ENCODE measurements around the gene SYNE3.
A peak's percentile ranks its signal among the peaks of the same experiment; 100 is the strongest.

SYNE3 gene

DNA sequence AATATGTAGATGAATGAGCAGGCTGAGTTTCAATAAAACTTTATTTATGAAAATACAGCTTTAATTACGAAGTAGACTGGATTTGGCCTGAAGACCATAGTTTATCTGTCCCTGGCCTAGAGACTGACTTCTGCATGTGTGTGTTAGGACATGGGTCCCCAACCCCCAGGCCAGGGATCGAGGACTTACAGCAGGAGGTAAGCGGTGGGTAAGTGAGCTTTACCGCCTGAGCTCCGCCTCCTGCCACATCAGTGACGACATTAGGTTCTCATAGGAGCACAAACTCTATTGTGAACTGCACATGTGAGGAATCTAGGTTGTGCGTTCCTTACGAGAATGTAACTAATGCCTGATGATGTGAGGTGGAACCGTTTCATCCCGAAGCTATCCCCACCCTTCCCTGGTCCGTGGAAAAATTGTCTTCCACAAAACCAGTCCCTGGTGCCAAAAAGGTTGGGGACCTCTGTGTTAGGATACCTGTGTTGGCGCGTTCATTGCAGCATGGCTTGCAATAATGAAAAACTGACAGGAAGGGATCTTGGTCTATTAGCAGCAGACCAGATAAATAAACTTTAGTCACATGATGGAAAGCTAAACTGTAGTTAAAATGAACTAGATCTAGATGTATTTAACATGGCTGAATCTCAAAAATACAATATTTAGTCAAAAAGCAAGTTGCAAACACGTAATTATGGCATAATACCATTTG, 22.5 kb upstream of the SYNE3 start:
- no peak for DNase-seq

DNA sequence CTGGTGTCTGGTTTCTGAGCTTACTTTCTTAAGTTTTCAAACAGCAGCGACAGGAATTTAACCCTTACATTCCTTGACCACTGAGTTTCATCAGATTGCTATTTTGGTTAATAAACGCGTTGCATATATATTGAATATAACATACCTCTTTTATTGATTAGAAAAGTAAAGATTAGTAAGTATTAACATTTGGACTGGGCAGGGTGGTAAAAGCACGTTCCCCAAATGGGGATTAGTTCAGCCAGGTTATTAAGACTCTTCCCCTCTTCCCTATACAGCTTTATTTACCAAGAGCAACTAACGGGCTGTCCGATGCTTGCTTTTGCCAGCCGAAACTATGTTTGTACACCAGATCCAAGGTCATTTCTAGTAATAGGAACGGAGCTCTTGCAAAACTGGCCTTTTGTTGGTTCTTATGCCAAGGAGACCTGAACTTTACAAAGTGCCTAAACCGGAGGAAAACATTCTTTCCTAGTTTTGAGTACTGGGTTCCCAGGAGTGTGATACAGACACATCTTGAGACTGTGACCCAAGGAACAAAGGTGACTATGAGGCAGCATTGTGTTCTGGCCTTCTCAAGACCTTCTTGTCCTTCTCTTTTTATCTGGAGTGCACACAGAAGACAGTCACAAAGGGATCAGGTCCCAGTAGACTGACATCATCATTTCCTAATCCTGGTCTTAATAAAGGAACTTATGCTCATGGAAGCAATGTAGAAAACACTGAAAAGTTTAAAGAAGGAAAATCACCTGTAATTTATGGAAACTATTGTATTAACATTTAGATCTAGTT, 21.0 kb upstream of the SYNE3 start:
- DNase-seq: peak in 2 of 4 experiments; percentile 31 to 39

DNA sequence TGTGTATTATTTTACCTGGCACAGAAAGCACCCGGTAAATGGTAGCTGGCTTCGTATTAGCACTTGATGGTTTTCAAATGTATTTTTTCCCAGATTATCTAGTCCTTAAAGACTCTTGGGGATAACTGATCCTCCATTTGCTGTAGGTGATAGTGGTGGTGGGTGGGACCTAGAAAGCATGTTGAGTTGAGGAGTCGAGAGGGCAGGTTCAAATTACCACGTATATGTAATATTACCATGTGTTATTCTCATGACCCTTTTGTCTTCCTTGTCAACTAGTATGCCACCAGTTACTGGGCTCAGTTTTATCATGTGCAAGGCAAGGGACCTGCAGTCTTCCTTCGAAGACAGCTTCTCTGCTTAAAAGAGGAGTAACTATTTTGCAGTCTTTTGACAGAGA, 20.2 kb upstream of the SYNE3 start:
- DNase-seq: no peak

DNA sequence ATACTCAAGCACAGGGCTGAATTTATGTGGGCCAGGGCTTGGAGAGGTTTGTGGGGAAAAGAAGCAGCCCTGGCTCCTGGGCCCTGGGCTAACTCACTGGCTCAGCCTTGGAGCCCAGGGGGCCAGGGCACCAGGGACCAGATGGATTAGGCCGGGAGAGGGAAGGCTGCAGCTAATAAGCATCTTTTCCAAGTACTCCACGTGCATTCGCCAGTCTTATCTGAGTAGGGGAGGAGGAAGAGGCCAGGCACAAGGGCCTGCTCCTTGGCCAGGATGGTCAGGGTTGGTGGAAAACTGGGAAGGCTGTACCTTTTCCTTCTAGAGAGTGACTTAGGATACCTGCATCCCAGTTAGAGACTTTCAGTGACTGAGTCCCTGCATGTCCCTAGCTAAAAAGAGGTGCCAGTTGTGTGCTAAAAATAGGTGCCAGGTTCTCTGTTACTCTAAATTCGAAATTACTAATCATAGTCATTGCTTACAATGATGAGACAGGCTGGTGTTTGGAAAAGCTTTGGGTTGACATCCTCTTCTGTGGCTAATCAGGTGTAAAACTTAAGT, 19.7 kb upstream of the SYNE3 start:
- no peak for DNase-seq

DNA sequence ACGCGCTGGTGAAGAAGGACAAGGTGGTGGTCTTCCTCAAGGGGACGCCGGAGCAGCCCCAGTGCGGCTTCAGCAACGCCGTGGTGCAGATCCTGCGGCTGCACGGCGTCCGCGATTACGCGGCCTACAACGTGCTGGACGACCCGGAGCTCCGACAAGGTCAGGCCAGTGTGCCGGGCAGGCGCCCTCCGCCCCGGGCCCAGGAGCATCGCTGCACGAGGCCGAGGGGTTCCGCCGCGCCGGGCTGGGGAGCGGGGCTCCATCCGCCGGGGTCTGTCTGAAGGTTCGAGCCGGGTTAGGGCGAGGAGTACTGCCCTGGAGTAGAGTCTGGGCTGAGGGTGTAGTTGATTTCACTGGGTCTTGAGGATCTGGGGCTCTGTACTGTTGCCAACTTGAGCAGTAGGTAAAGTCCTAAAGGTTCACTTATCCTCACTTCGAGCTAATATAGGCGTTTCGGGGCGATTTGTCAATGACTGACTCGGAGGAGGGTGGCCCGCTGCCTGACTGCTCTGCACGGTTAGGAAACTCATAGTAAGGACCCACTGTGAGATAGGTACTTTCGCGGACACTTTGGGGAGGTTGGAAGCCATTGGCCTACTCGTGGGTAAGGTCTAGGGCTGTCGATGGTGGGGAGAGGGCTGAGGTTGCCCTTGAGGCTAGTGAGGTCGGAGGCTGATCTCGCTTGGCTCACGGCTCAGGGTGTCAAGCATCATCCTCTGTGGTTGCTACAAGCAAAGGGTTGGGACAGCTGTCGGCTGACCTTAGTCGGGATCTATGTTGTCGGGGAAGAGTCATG, 19.0 kb upstream of the SYNE3 start:
- DNase-seq: peak in 3 of 4 experiments; percentile 25 to 48 (median 36)

DNA sequence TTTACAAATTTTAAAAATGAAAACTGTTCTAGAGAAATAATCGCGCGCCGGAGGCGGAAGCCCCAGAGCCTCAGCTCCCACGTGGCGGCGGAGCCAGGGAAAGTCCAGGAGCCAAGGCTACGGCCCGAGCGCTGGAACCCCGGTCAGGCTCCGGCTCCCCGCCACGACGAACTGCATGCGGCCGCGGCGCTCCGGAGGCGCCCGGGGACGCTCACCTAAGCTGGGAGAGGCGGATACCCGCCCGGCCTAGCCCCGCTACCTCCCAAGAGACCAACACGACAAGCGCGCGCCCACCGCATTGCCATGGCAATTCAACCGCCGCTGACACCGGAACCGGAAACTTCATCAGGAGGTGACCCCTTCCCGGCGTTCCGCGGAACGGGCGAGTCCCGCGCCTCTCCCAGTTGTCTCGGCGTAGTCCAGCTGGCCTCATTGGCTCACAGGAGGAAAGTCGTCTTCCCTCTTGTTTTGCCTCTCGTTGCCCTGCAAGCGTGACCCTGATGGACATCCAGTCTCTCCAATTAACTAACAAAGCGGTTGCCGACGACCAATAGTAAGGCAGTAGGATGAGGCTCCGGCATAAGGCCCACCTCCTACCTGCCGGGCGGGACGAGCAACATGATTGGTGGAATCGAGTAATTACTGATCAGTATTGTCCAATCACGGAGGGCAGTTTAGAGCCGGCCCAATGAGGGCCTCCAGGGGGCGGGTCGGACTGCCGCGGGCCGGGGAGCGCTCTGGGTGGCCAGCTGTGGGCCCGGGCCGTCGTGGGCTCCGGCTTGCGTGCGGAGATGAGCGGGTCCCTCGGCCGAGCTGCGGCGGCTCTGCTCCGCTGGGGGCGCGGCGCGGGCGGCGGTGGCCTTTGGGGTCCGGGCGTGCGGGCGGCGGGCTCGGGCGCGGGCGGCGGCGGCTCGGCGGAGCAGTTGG, 18.1 kb upstream of the SYNE3 start, which contains the start of gene GLRX5:
TSS of gene GLRX5 (plus strand) at position 752 of the 927 bp plus-strand sequence. CDS start at position 792, 40 bp downstream.
- peak; percentile 98 to 100 (median 98) for DNase-seq

DNA sequence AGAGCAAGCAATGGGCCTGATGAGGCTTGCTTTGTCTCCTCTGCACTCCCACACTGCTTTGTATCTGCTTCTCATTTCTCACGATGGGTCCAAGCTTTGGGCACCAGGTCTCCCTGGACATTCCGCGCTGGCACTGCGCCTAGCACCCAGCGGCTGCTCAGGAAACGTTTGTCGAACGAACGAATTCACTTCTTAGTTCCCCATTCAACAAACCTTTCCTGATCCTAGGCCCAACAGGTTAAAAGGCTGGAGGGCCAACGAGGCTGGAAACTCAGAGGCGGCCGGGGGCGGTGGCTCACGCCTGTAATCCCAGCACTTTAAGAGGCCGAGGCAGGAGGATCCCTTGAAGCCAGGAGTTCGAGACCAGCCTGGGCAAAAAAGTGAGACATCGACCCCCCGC, 17.4 kb upstream of the SYNE3 start:
- DNase-seq: peak; percentile 26 to 60 (median 46)

DNA sequence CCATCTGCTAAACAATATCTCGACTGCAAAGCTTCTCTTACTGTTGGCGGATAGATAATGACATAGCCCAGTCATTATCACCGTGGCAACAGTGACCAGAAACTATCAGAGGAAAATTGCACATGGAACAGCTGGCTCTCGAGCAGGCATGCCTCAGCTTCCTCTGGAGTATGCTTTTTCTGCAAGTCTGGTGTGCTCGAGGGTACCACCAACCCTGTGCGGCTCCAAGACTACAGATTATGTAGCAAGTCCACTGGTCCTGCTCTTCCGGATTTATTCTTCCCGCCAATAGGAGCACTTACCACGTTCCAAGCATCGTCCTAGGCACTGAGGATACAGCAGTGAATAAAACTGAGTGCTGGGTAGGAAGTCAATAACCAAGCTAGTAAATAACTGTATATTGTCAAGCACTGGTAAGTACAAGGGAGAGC, 17.0 kb upstream of the SYNE3 start:
- peak in 3 of 4 experiments; percentile 31 to 44 (median 42) for DNase-seq

DNA sequence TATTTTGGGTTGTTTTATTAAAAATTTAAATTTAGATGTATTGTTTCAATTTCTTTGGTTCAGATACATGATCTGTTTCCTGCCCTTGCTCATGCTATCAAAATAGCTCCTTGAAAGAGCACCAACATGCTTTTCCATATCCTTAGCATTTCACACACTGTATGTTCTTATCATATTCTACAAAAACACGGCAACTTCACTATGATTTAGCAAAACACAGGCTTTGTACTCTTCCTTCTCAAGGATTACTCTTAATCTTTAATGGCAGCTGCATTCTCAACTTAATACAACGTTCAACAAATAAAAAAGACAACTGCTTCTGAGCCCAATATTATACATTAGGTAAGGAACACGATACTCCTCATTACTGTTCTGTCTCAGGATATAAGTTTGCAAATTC, 15.5 kb upstream of the SYNE3 start:
- no peak for DNase-seq

DNA sequence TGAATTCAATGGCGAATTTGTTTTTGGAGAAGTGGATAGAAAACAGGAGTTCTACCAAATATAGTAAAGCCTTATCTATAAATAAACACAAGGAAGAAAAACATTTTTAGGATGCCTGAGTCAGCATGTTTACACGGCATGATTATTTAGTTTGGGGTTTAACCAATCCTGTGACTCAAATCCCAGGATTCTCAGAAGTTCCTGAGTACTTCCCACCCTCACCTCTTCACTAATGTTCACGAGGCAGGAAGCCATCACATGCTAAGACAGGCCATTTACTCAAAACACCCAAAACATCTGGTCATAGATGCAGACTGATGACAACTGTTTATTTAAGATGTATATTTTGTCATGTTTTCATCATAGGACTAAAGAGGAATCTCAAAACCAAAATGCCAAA, 15.0 kb upstream of the SYNE3 start:
- peak in 3 of 4 experiments; percentile 42 to 60 (median 43) for DNase-seq

DNA sequence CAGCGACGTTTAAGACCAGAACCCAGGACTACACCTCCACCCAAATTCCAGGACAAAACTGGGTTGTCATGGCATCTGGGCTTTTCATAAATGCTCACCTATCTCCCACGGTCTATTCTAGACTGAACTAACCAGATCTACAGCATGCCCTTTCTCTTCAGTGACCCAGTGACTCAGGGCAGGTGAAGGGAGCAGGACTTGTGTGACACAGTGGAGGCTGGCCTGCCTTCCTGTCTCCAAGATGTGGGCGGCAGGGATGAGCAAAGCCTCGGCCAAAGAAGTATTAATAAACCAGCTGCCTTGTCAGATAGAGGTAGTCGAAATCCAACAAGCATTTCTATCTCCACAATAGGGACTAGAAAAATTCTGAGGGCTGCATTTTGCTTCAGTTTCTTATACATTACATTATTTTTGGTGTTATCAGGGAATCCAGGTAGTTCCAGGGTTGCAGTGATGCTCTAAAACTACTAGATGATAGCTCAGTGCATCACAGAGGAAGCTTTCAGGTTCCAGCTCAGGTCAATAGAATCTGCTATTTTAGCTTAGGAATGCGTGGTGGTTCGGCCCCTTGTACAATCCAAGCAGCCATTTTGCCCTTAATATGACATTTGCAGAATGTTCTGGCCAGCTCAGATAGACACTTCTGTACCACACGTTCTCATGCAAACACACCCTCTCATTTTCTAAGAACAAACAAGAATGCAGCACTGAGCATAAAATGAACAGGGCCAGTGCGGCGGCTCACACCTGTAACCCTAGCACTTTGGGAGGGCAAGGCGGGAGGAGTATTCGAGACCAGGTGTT, 14.2 kb upstream of the SYNE3 start:
- peak in 3 of 4 experiments; percentile 36 to 53 (median 38) for DNase-seq

DNA sequence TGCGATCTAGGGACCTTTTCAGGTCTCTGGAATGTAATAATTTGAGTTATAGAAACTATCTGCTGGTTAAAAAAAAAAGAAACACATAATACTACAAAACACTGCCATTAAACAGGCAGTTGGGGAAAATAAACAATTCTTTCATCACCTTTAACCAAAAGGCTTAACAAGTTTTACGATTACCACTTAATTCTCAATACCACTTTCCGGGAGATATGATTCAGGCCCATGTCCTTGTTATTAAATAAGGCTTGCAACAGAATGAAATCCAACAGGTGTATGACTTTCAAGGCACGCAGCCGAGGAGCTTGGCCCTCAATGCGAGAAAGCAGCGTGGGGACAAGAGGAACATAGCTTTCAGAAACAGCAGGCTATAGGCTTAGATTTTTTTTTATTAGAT, 12.8 kb upstream of the SYNE3 start:
- no peak for DNase-seq

DNA sequence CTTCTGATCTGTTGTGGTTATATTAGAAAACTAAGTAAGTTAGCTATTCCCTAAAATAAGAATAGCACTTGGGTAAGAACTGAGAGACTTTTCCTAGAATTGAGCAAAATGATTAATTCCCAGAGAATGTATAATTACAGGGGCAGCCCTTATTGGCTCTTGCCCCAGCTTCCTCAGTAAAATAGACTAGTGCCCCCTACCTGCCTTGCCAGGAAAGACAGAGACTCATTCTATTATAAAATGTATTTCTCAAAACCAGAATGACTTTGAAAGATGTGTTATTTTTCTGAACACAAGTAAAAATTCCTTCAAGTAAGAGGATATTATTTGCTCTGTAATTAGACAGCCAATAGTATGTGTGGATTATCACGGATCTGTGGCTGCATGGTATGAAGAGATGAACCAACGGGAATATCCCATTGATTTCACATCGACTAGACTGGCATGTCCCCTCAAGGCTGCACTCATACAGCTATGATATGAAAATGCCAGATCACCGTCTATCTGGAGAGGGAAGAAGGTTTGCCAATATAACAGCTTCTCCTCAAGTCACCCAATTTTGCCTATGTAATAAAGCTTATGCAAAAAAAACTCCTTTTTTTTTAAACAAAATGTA, 11.0 kb upstream of the SYNE3 start:
- peak; percentile 57 to 78 (median 66) for DNase-seq

DNA sequence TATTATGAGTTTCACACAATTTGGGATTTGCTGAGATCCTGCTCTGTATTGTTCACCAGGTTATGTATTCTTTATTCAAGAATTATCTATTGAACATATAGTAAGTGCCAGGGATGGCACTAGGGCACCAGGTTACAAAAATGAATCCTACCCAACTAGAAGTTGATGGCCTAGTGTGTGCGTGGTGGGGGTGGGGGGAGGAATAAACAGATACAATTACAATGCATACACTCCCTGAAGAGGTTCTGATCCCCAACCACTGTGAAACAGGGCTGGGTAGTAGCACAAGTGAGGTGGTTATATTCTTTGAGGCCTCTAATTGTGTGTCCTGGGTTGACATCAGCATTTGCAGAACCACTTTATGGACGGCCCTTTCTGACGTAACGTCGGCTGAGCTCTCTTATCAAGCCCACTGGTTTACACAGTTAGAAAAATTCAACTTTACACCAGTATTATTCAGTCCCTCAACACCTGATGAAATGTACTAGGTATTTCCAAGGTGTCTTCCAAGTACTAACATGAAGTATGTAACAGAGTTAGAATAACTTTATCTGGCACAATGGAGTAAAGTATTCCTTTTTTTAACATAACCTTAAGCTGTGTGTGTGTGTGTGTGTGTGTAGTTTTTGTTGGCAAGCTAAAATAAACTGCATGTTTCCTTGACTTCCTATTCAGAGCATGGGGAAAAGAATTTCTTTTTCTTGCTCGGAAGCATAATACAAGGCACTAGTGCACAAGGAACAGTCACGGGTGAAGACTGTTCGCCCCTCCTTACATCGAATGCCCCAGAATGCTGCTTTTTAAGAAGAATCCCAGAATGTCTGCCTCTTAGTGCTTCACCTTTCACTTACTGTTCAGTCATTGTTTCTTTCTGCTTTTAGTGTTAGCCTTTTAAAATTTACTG, 10.3 kb upstream of the SYNE3 start:
- peak; percentile 48 to 58 (median 52) for DNase-seq

DNA sequence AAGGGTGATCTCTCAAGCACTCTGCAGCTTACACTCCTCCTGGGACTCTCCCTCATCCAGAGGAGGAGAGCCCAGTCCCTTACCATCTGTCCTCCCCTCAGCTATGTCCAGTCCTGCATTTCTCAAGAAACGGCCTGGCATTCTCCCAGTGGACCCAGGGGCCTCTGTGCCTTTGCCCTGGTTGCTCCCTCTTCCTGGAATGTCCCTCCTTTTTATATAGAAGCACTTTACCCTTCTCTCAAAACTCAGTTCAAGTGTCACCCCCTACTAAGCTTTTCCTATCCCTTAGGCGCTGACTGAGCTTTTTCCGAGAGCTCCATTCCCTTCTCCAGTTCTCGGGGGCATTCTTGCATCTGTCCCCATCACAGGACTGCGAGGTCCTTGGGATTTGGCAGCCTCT, 9.5 kb upstream of the SYNE3 start:
- DNase-seq: no peak

DNA sequence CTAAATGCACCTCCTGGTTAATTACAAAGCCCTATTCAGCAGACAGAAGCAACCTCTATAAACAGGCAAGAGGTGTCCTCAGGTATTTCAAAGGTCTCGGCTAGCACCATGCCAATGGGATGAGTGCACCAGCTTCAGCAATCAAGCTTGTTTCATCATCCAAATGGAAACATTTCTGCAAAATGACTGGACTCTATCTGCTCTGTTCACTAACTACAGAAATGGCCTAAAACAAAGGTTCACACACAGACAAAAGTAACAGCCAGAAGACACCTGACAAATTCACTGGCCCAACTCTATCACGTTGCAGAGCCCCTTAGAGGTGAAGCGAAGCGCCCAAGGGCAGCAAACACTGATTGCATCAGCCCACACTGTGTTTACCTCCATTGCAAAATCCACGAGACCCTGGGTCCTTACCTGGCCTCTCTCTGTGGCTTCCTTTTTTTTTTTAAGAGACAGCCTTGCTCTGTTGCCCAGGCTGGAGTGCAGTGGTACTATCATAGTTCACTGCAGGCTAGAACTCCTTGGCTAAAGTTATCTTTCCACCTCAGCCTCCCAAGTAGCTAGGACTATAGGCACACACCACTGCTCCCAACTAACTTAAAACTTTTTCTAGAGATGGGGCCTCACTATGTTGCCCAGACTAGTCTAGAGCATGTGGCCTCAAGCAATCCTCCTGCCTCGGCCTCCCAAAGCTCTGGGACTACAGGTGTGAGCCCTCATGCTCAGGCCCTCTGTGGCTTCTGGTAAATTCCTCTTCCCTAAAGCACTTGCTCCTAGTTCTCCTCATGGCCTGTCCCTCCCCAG, 8.5 kb upstream of the SYNE3 start:
- DNase-seq: peak in 1 of 4 experiments; percentile 17

DNA sequence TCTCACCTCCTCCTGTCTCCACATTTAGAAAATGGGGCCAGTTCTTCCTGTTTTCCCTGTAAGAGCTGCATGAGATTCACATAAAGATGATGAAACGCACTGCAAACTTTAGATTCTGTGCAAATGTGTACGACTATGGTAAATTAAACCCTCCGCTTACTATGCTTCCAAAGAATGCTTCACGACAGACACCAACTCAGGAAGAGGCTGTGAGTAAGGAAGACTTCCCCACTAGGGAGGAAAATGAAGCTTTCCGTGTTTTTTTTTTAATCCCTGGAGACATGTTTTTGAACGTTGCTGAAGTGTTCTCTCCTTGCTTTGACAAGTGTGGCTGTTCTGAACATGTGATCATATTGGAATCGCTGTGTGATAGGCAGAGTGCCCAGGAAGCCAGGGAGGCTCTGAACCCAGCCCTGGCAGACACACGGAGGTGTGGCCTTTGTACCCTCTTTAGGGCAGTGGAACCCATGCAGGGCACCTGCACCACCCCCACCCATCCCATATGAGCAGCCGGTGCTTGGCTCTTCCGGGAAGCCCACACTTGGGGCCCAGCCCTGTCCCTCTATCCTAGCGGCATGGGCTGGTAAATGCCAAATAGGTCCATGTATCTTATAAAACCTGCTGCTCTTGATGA, 7.5 kb upstream of the SYNE3 start:
- DNase-seq: peak; percentile 27 to 63 (median 53)

Data from suppressor macrophage (primary cell).